HG03571 (cell line): ENCODE data around the gene PSMC3.
A peak's percentile ranks its signal among the peaks of the same experiment; 100 is the strongest.

ENCODE experiments used
- ATAC-seq: cut with Tn5 transposase; IDR thresholded peaks from one replicate; pipeline ENCODE4 v1.9.1; 2021; ENCODE audit not compliant: unreplicated experiment

Gene PSMC3

GRCh38 chr11:47413908-47414684 is 12.1 kb downstream of the PSMC3 start:
- ATAC-seq: no peak

- ATAC-seq: no peak
These were observed 12.9 kb downstream of the PSMC3 start for GRCh38 chr11:47413351-47413750.

- no peak for ATAC-seq
These were observed 14.1 kb downstream of the PSMC3 start for GRCh38 chr11:47411884-47412746.

- ATAC-seq: no peak
These were observed 15.6 kb downstream of the PSMC3 start for GRCh38 chr11:47410370-47411264.

- no peak for ATAC-seq
These were observed 16.5 kb downstream of the PSMC3 start for GRCh38 chr11:47409440-47410369.

- peak; percentile 4 for ATAC-seq
These were observed 17.4 kb downstream of the PSMC3 start for GRCh38 chr11:47408598-47409439.

- ATAC-seq: peak; percentile 83
These were observed 18.3 kb downstream of the PSMC3 start, which contains the start of gene SLC39A13 for GRCh38 chr11:47407746-47408590. Gene SLC39A13 (plus strand): TSS chr11:47408590. CDS start chr11:47410095, 1,505 bp downstream.

GRCh38 chr11:47406896-47407745 is 19.1 kb downstream of the PSMC3 start:
- ATAC-seq: no peak

- ATAC-seq: no peak
These were observed 22.7 kb downstream of the PSMC3 start for GRCh38 chr11:47403571-47403970.

- no peak for ATAC-seq
These were observed 23.1 kb downstream of the PSMC3 start for GRCh38 chr11:47403135-47403534.

- peak; percentile 49 for ATAC-seq
These were observed 25.4 kb downstream of the PSMC3 start for GRCh38 chr11:47400768-47401279.

- ATAC-seq: peak; percentile 43
These were observed 26.1 kb downstream of the PSMC3 start for GRCh38 chr11:47399860-47400767.

GRCh38 chr11:47398551-47398950 is 27.7 kb downstream of the PSMC3 start:
- no peak for ATAC-seq

- no peak for ATAC-seq
These were observed 28.2 kb downstream of the PSMC3 start for GRCh38 chr11:47398011-47398410.

GRCh38 chr11:47396049-47396320 is 30.3 kb downstream of the PSMC3 start:
- no peak for ATAC-seq
